A673 (cell line): ENCODE results near the gene LIMCH1.

Experiments used
- CTCF ChIP-seq: fragments of 300-800, 200-600 bp; sonication (generic); conservative IDR thresholded peaks from 2 replicates; pipeline ENCODE4 v1.5.1; 2017; ENCODE audit warnings: low read depth, mild to moderate bottlenecking, antibody characterized with exemption, low read length, moderate library complexity, mixed read lengths
- EZH2 ChIP-seq: fragments of 200-600 bp; sonication (generic); IDR thresholded peaks from 2 replicates; pipeline ENCODE4 v1.6.1; 2017; ENCODE audit warnings: borderline replicate concordance, low read depth, mild to moderate bottlenecking, mixed read lengths, antibody characterized with exemption, low read length; ENCODE audit not compliant: poor library complexity, severe bottlenecking

- TF ChIP-seq CTCF (no peak), EZH2 (no peak)
These were observed 5.1 kb upstream of the LIMCH1 start for GRCh38 chr4:41532882-41533281.
